Keratinocyte (primary cell): ENCODE data around the gene CCDC192. TPM values are rescaled to one million over a fixed set of nuclear protein-coding genes. Genes with fewer than 3 reads are reported as not detected.

Experiments
- DNase-seq: peaks from one replicate; pipeline ENCODE4 v3.0.0-alpha.2; 2011; ENCODE audit warnings: low read depth, missing footprints, low spot score
- FAIRE-seq: peaks from 2 replicates; lab custom pipeline; 2011; peaks lifted over from hg19 to GRCh38; lab: Jason Lieb, UNC
- H2AFZ ChIP-seq: 2 replicates; pipeline ENCODE4 v1.6.0; 2012; ENCODE audit warnings: low read length, control low read depth, inconsistent platforms; ENCODE audit not compliant: control insufficient read depth
- H3K27ac ChIP-seq: 2 replicates; pipeline ENCODE4 v1.5.1; 2011; ENCODE audit warnings: low read length; ENCODE audit not compliant: control insufficient read depth, insufficient read depth
- H3K27me3 ChIP-seq: 3 replicates; pipeline ENCODE4 v1.6.0; 2011; ENCODE audit warnings: low read length; ENCODE audit not compliant: control insufficient read depth, insufficient read depth; ENCODE audit errors: extremely low read depth
- H3K36me3 ChIP-seq, 2 experiments: 2 replicates in 1 of 2; 3 replicates in 1 of 2; pipeline ENCODE4 v1.5.1; 2011; ENCODE audit warnings: low read length in 2 of 2, mild to moderate bottlenecking in 1 of 2; ENCODE audit not compliant: control insufficient read depth in 2 of 2, insufficient read depth in 2 of 2; ENCODE audit errors: extremely low read depth in 1 of 2
- H3K4me1 ChIP-seq: 3 replicates; pipeline ENCODE4 v1.5.1; 2011; ENCODE audit warnings: low read length; ENCODE audit not compliant: control insufficient read depth, insufficient read depth; ENCODE audit errors: extremely low read depth
- H3K4me2 ChIP-seq: 3 replicates; pipeline ENCODE4 v1.6.0; 2011; ENCODE audit warnings: low read depth, low read length; ENCODE audit not compliant: control insufficient read depth, insufficient read depth; ENCODE audit errors: extremely low read depth
- H3K4me3 ChIP-seq, 3 experiments: fragments of 200-600 bp in 1 of 3; sonication (generic) in 1 of 3; 2 replicates in 2 of 3; 3 replicates in 1 of 3; pipeline ENCODE4 v1.5.1; 2011 to 2016; ENCODE audit warnings: low read length in 3 of 3, mild to moderate bottlenecking in 3 of 3, control low read depth in 2 of 3, inconsistent platforms in 1 of 3, low read depth in 1 of 3, mixed read lengths in 1 of 3, mixed run types in 1 of 3, moderate library complexity in 1 of 3; ENCODE audit not compliant: control insufficient read depth in 2 of 3, insufficient read depth in 2 of 3; ENCODE audit errors: extremely low read depth in 1 of 3
- H3K79me2 ChIP-seq: 2 replicates; pipeline ENCODE4 v1.6.0; 2012; ENCODE audit warnings: low read length; ENCODE audit not compliant: control insufficient read depth, insufficient read depth
- H3K9ac ChIP-seq: 3 replicates; pipeline ENCODE4 v1.6.0; 2011; ENCODE audit warnings: low read length; ENCODE audit not compliant: control insufficient read depth, insufficient read depth; ENCODE audit errors: extremely low read depth
- H3K9me1 ChIP-seq: 3 replicates; pipeline ENCODE4 v1.6.0; 2011; ENCODE audit warnings: low read length; ENCODE audit not compliant: control insufficient read depth, insufficient read depth; ENCODE audit errors: extremely low read depth
- H3K9me3 ChIP-seq: 2 replicates; pipeline ENCODE4 v1.5.1; 2012; ENCODE audit warnings: low read depth, low read length; ENCODE audit not compliant: control insufficient read depth
- H4K20me1 ChIP-seq: 3 replicates; pipeline ENCODE4 v1.6.0; 2011; ENCODE audit warnings: low read length; ENCODE audit not compliant: control insufficient read depth, insufficient read depth; ENCODE audit errors: extremely low read depth
- EZH2 ChIP-seq: IDR thresholded peaks from one replicate; pipeline ENCODE4 v1.6.1; 2012; ENCODE audit warnings: inconsistent platforms, mild to moderate bottlenecking, low read length, moderate library complexity
- dilution Hi-C: fragments of 300-500 bp; cut with MboI; formaldehyde crosslinking; loops from one replicate; pipeline ENCODE4 v1.7.0; 2020; ENCODE audit warnings: low sequenced_read_pairs; ENCODE audit not compliant: extremely low pct_ligation_motif_present
- polyA plus RNA-seq, 5 experiments: library from polyadenylated mRNA; depleted of rRNA in 3 of 5; stranded (reverse) in 3 of 5; stranded (forward) in 1 of 5; unstranded in 1 of 5; fragments of >200 nt; gene quantifications; 1 replicate in 1 of 5; 2 replicates in 3 of 5; 3 replicates in 1 of 5; pipeline versions ENCODE4 v1.2.1 to v1.2.3, GENCODE V29; 2011 to 2012; ENCODE audit warnings: missing spikeins in 2 of 5, low read depth in 1 of 5, low replicate concordance in 1 of 5
- TF ChIP-seq, protein P1 (sequence below), 3 experiments: IDR thresholded peaks in 1 of 3; conservative IDR thresholded peaks in 1 of 3; optimal IDR thresholded peaks in 1 of 3; 2 replicates in 2 of 3; 3 replicates in 1 of 3; pipeline versions ENCODE3 to v1.5.1; 2011; ENCODE audit warnings: low read length in 3 of 3, mild to moderate bottlenecking in 3 of 3, moderate library complexity in 2 of 3, control low read depth in 1 of 3, inconsistent platforms in 1 of 3; ENCODE audit not compliant: insufficient read depth in 2 of 3; ENCODE audit errors: extremely low read depth in 1 of 3

Gene CCDC192
- polyA plus RNA-seq, 1 donor (not counting 4 experiments of a cell fraction or from before 2014, with no cell fraction given) = not detected

DNA sequence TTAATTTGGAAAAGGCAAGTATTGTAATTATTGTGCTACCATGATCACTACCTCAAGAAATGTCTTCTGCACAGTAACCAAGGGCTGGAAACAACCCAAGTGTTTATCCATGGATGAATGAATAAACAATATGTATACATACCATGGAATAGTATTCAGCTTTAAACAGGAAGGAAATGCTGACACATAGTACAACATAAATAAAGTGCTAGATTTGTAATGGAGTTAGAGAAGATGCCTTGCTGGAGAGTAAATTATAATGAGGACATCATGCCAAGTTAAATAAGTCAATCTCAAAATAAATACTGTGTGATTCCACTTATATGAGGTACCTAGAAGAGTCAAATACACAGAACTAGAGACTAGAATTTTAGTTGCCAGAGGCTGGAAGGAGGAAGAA, 160.0 kb downstream of the CCDC192 start:
- H2AFZ ChIP-seq = no peak overlapping the region
- dilution Hi-C loops = no loop called here
- no peak overlapping the region for H3K27ac ChIP-seq
- no peak overlapping the region for H3K4me2 ChIP-seq
- H4K20me1 ChIP-seq = no peaks in the 10 kb centered on the region
- no peaks in the 10 kb centered on the region for H3K79me2 ChIP-seq
- H3K36me3 ChIP-seq = no peaks in the 10 kb centered on the region
- DNase-seq (no peak), FAIRE-seq (no peak)
- no peaks in the 10 kb centered on the region for H3K9me3 ChIP-seq
- TF ChIP-seq, protein P1, sequence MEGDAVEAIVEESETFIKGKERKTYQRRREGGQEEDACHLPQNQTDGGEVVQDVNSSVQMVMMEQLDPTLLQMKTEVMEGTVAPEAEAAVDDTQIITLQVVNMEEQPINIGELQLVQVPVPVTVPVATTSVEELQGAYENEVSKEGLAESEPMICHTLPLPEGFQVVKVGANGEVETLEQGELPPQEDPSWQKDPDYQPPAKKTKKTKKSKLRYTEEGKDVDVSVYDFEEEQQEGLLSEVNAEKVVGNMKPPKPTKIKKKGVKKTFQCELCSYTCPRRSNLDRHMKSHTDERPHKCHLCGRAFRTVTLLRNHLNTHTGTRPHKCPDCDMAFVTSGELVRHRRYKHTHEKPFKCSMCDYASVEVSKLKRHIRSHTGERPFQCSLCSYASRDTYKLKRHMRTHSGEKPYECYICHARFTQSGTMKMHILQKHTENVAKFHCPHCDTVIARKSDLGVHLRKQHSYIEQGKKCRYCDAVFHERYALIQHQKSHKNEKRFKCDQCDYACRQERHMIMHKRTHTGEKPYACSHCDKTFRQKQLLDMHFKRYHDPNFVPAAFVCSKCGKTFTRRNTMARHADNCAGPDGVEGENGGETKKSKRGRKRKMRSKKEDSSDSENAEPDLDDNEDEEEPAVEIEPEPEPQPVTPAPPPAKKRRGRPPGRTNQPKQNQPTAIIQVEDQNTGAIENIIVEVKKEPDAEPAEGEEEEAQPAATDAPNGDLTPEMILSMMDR (optimal IDR thresholded peaks at IDR 0.05 in 1 of 3, IDR thresholded peaks at IDR 0.05 in 1 of 3, conservative IDR thresholded peaks at IDR 0.05 in 1 of 3; ENCODE audit: extremely low read depth in 1 of 3, insufficient read depth in 2 of 3, low read length in 3 of 3) = no peak
- TF ChIP-seq EZH2 = no peak
- H3K27me3 ChIP-seq = no peaks in the 10 kb centered on the region
- no peaks in the 10 kb centered on the region for H3K4me1 ChIP-seq
- no peak overlapping the region for H3K4me3 ChIP-seq
- no peak overlapping the region for H3K9ac ChIP-seq
- H3K9me1 ChIP-seq = no peaks in the 10 kb centered on the region

DNA sequence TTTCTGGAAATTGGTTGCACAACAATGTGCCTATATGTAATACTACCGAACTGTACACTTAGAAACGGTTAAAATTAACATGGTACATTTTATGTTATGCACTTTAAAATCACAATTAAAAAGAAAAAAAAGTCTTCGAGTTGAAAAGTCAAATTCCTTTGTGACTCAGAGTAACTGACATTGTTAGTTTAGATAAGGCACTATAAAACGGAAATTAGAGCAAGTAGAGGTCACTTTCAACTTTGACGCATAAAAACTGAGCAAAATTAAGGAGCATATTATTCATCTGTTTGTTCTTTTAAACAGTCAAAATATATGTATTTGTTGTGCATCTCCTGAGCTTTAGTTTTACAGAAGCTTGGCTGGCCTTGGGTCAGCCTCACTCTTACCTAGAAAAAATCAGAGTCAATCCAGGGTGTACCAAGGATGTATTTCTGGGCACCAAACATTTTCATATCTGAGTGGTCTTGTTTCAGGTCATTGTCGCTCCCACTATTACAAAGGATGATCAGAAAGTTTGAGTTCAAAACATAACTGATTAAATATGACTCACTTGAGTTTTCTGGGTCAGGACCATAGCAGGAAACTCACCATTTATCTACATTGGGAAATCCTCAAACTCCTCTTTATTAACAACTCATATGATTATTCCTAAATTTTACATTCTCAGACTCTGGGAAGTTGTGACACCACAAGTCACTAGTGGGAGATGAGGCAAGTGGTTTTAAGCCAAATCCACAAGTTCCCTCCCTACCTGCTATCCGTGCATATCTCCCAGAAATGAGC, 160.6 kb downstream of the CCDC192 start:
- no peak overlapping the region for H3K4me3 ChIP-seq
- H3K36me3 ChIP-seq = no peaks in the 10 kb centered on the region
- H3K79me2 ChIP-seq = no peaks in the 10 kb centered on the region
- TF ChIP-seq, protein P1 (optimal IDR thresholded peaks at IDR 0.05 in 1 of 3, IDR thresholded peaks at IDR 0.05 in 1 of 3, conservative IDR thresholded peaks at IDR 0.05 in 1 of 3; ENCODE audit: extremely low read depth in 1 of 3, insufficient read depth in 2 of 3, low read length in 3 of 3) = no peak
- H3K9me1 ChIP-seq = no peaks in the 10 kb centered on the region
- no peak for DNase-seq
- H3K27me3 ChIP-seq = no peaks in the 10 kb centered on the region
- H4K20me1 ChIP-seq = no peaks in the 10 kb centered on the region
- H3K4me2 ChIP-seq = no peak overlapping the region
- no peak overlapping the region for H3K27ac ChIP-seq
- no peak overlapping the region for H3K9ac ChIP-seq
- H3K9me3 ChIP-seq = no peaks in the 10 kb centered on the region
- dilution Hi-C loops = no loop called here
- no peaks in the 10 kb centered on the region for H3K4me1 ChIP-seq
- FAIRE-seq = no peak
- no peak overlapping the region for H2AFZ ChIP-seq
